H1 (cell line): ENCODE results near the gene SEC24A. TPM values are rescaled to one million over a fixed set of nuclear protein-coding genes. Genes with fewer than 3 reads are reported as not detected.

Experiments
- BCL11A ChIP-seq, 2 experiments: IDR thresholded peaks; one replicate each; pipeline ENCODE4 v1.6.1; 2011; ENCODE audit warnings: low read depth in 2 of 2, low read length in 2 of 2, mild to moderate bottlenecking in 2 of 2
- CBX5 ChIP-seq: fragments of 300-800, 300-1000 bp; sonication (generic); IDR thresholded peaks from 2 replicates; pipeline ENCODE4 v1.7.1; 2016; ENCODE audit warnings: antibody characterized with exemption, low read length, low read depth
- CEBPB ChIP-seq: IDR thresholded peaks from 2 replicates; pipeline ENCODE4 v1.6.1; 2012; ENCODE audit warnings: low read depth, low read length
- CHD7 ChIP-seq: fragments of 300-600 bp; sonication (generic); IDR thresholded peaks from 2 replicates; pipeline ENCODE4 v1.7.1; 2012; ENCODE audit warnings: low read length, moderate library complexity, mild to moderate bottlenecking, inconsistent platforms; ENCODE audit not compliant: insufficient replicate concordance
- JUN ChIP-seq: IDR thresholded peaks from 2 replicates; pipeline ENCODE4 v1.6.1; 2011; ENCODE audit warnings: low read depth, mild to moderate bottlenecking, improper control_type of control experiment, low read length
- SIX5 ChIP-seq: IDR thresholded peaks from 2 replicates; pipeline ENCODE4 v1.6.1; 2011; ENCODE audit warnings: mild to moderate bottlenecking, low read depth, low read length
- SP4 ChIP-seq: IDR thresholded peaks from 2 replicates; pipeline ENCODE4 v1.6.1; 2012; ENCODE audit warnings: low read length, inconsistent platforms
- SUZ12 ChIP-seq: fragments of 200-600 bp; sonication (generic); IDR thresholded peaks from 2 replicates; pipeline ENCODE4 v1.6.1; 2012; ENCODE audit warnings: mild to moderate bottlenecking, inconsistent platforms, low read length, moderate library complexity, mixed read lengths
- TAF1 ChIP-seq: IDR thresholded peaks from 2 replicates; pipeline ENCODE4 v1.6.1; 2011; ENCODE audit warnings: mild to moderate bottlenecking, low read depth, low read length
- TBP ChIP-seq: IDR thresholded peaks from 2 replicates; pipeline ENCODE4 v1.6.1; 2011; ENCODE audit warnings: low read depth, low read length, improper control_type of control experiment
- polyA plus RNA-seq, 7 experiments: library from polyadenylated mRNA; depleted of rRNA in 3 of 7; stranded (reverse) in 5 of 7; unstranded in 2 of 7; fragments of >200 nt in 5 of 7; fragments of 200-250 nt in 2 of 7; gene quantifications; 1 replicate in 5 of 7; 2 replicates in 1 of 7; 4 replicates in 1 of 7; pipeline versions ENCODE4 v1.2.1 to v1.2.3, GENCODE V29; 2011 to 2013; ENCODE audit warnings: missing spikeins in 2 of 7, mixed read lengths in 2 of 7
- total RNA-seq: library from RNA; stranded (reverse); fragmentation: NEBNext Ultra II Directional; extraction: Animal tissue kit (Norgen Biotek cat#: 25700); gene quantifications from 2 replicates; pipeline ENCODE4 v1.2.1, GENCODE V29; 2021
- TF ChIP-seq, protein P1 (sequence below): IDR thresholded peaks from 2 replicates; pipeline ENCODE4 v1.6.1; 2012; ENCODE audit warnings: low read length, inconsistent platforms

SEC24A gene
- total and polyA plus RNA-seq, 2 of the 8 experiments (the other 6 are each of a cell fraction or from before 2014, with no cell fraction given): 18.8 to 33.7 TPM

GRCh38 chr5:134659922-134660321, 11.3 kb downstream of the SEC24A start (continued):
- TF ChIP-seq CHD7 (no peak), CEBPB (no peak), JUN (no peak), BCL11A (IDR thresholded peaks at IDR 0.05; ENCODE audit: low read depth in 2 of 2, low read length in 2 of 2) (no peak), SUZ12 (no peak), TBP (no peak), TAF1 (no peak), SP4 (no peak), CBX5 (no peak), SIX5 (no peak)
- TF ChIP-seq, protein P1, sequence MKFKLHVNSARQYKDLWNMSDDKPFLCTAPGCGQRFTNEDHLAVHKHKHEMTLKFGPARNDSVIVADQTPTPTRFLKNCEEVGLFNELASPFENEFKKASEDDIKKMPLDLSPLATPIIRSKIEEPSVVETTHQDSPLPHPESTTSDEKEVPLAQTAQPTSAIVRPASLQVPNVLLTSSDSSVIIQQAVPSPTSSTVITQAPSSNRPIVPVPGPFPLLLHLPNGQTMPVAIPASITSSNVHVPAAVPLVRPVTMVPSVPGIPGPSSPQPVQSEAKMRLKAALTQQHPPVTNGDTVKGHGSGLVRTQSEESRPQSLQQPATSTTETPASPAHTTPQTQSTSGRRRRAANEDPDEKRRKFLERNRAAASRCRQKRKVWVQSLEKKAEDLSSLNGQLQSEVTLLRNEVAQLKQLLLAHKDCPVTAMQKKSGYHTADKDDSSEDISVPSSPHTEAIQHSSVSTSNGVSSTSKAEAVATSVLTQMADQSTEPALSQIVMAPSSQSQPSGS: no peak
